Hepatocyte (in vitro differentiated cells): Measurements from ENCODE around the gene TMEM60. TPM values are rescaled to one million over a fixed set of nuclear protein-coding genes. Genes with fewer than 3 reads are reported as not detected.

Experiments used
- DNase-seq: peaks from one replicate; pipeline ENCODE4 v3.0.0-alpha.2; 2016; ENCODE audit warnings: low spot score
- H2AFZ ChIP-seq: fragments of 200-600 bp; sonication (generic); 2 replicates; pipeline ENCODE4 v1.6.0; 2016; ENCODE audit warnings: antibody characterized with exemption, mild to moderate bottlenecking
- H3K27ac ChIP-seq: fragments of 200-600 bp; sonication (generic); 2 replicates; pipeline ENCODE4 v1.5.1; 2016; ENCODE audit warnings: mild to moderate bottlenecking
- H3K27me3 ChIP-seq: fragments of 200-600 bp; sonication (generic); 2 replicates; pipeline ENCODE4 v1.6.1; 2016
- H3K36me3 ChIP-seq: fragments of 200-600 bp; sonication (generic); replicated peaks from 2 replicates; pipeline ENCODE4 v1.5.1; 2016; ENCODE audit warnings: low read depth; ENCODE audit not compliant: insufficient read depth
- H3K4me1 ChIP-seq: fragments of 200-600 bp; sonication (generic); 2 replicates; pipeline ENCODE4 v1.5.1; 2016; ENCODE audit warnings: mild to moderate bottlenecking, moderate library complexity; ENCODE audit not compliant: insufficient read depth
- H3K4me2 ChIP-seq: fragments of 200-600 bp; sonication (generic); 2 replicates; pipeline ENCODE4 v1.6.0; 2016
- H3K4me3 ChIP-seq: fragments of 200-600 bp; sonication (generic); 2 replicates; pipeline ENCODE4 v1.5.1; 2016; ENCODE audit warnings: mild to moderate bottlenecking
- H3K79me2 ChIP-seq: fragments of 200-600 bp; sonication (generic); 2 replicates; pipeline ENCODE4 v1.6.0; 2017; ENCODE audit warnings: mild to moderate bottlenecking
- H3K9me2 ChIP-seq: fragments of 200-600 bp; sonication (generic); replicated peaks from 2 replicates; pipeline ENCODE4 v1.6.0; 2017; ENCODE audit warnings: mild to moderate bottlenecking; ENCODE audit not compliant: insufficient read depth
- H3K9me3 ChIP-seq: fragments of 200-600 bp; sonication (generic); 2 replicates; pipeline ENCODE4 v1.5.1; 2016; ENCODE audit warnings: low read depth, mild to moderate bottlenecking
- H4K20me1 ChIP-seq: fragments of 200-600 bp; sonication (generic); 2 replicates; pipeline ENCODE4 v1.6.0; 2016; ENCODE audit warnings: mild to moderate bottlenecking; ENCODE audit not compliant: insufficient read depth, poor library complexity, severe bottlenecking
- EZH2 ChIP-seq: fragments of 200-600 bp; sonication (generic); IDR thresholded peaks from 2 replicates; pipeline ENCODE4 v1.6.1; 2016; ENCODE audit warnings: antibody characterized with exemption, mild to moderate bottlenecking, borderline replicate concordance
- EZH2phosphoT487 ChIP-seq: fragments of 200-600 bp; sonication (generic); IDR thresholded peaks from one replicate; pipeline ENCODE4 v1.6.1; 2018; ENCODE audit warnings: antibody characterized with exemption, mild to moderate bottlenecking, low read depth, moderate library complexity; ENCODE audit not compliant: unreplicated experiment, severe bottlenecking
- WGBS: methylation state at CpG from one replicate; pipeline ENCODE4 v1.1.6; 2016; ENCODE audit warnings: low lambda C conversion rate; ENCODE audit errors: missing lambda C conversion rate; 5-methylcytosine and 5-hydroxymethylcytosine counted together
- polyA plus RNA-seq: library from polyadenylated mRNA; unstranded; fragments of >200 nt; fragmentation: Nextera tagmentation; extraction: Ambion mirVana; gene quantifications from 2 replicates; pipeline ENCODE4 v1.2.1, GENCODE V29; 2016
- total RNA-seq: library from RNA; depleted of rRNA; stranded (reverse); fragments of >200 nt; gene quantifications from 2 replicates; pipeline ENCODE4 v1.2.3, GENCODE V29; 2014
- TF ChIP-seq, protein P1 (sequence below): fragments of 200-600 bp; sonication (generic); IDR thresholded peaks from 2 replicates; pipeline ENCODE4 v1.5.1; 2016; ENCODE audit warnings: antibody characterized with exemption, mild to moderate bottlenecking; ENCODE audit not compliant: poor library complexity

TMEM60 gene, protein sequence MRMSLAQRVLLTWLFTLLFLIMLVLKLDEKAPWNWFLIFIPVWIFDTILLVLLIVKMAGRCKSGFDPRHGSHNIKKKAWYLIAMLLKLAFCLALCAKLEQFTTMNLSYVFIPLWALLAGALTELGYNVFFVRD
- 19.7 and 24.2 TPM in 2 replicates for total RNA-seq
- 29.2 and 29.9 TPM in 2 replicates for polyA plus RNA-seq

- DNase-seq, result peak; percentile 99
- Histone ChIP-seq H3K27ac (peak within 1 kb of the TSS; percentile 82), H3K79me2 (peaks cover 69% of the 10 kb centered on the region), H3K9me3 (no peaks in the 10 kb centered on the region), H3K9me2 (no peaks in the 10 kb centered on the region), H3K27me3 (no peaks in the 10 kb centered on the region), H3K4me3 (peak within 1 kb of the TSS; percentile 72), H4K20me1 (no peaks in the 10 kb centered on the region), H3K36me3 (no peaks in the 10 kb centered on the region), H3K4me2 (peak within 1 kb of the TSS; percentile 84), H2AFZ (peak within 1 kb of the TSS; percentile 70), H3K4me1 (peaks cover 12% of the 10 kb centered on the region)
- TF ChIP-seq, protein P1, sequence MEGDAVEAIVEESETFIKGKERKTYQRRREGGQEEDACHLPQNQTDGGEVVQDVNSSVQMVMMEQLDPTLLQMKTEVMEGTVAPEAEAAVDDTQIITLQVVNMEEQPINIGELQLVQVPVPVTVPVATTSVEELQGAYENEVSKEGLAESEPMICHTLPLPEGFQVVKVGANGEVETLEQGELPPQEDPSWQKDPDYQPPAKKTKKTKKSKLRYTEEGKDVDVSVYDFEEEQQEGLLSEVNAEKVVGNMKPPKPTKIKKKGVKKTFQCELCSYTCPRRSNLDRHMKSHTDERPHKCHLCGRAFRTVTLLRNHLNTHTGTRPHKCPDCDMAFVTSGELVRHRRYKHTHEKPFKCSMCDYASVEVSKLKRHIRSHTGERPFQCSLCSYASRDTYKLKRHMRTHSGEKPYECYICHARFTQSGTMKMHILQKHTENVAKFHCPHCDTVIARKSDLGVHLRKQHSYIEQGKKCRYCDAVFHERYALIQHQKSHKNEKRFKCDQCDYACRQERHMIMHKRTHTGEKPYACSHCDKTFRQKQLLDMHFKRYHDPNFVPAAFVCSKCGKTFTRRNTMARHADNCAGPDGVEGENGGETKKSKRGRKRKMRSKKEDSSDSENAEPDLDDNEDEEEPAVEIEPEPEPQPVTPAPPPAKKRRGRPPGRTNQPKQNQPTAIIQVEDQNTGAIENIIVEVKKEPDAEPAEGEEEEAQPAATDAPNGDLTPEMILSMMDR, result peak; percentile 55
- TF ChIP-seq EZH2phosphoT487 (no peak), EZH2 (no peak)
- WGBS, result under 1% methylated on average over 58 of the region's 61 CpGs
Measured at GRCh38 chr7:77798394-77799077, at the start of gene TMEM60, which contains the start of gene PHTF2. Gene TMEM60, minus strand, starts transcription at chr7:77798434. Its CDS starts 4,061 bp downstream, at chr7:77794373. Gene PHTF2, plus strand, starts transcription at chr7:77798773.

GRCh38 chr7:77846317-77847092 lies 48.3 kb upstream of the TMEM60 start:
- no peak for DNase-seq
- H3K4me2 ChIP-seq, result no peak overlapping the region
- H3K27me3 ChIP-seq, result no peaks in the 10 kb centered on the region
- no peak overlapping the region for H3K27ac ChIP-seq
- no peak for TF ChIP-seq EZH2
- no peak for TF ChIP-seq EZH2phosphoT487
- TF ChIP-seq, protein P1, result no peak
- H3K79me2 ChIP-seq, result peaks cover 13% of the 10 kb centered on the region
- no peaks in the 10 kb centered on the region for H3K36me3 ChIP-seq
- no peak overlapping the region for H3K4me3 ChIP-seq
- H3K9me3 ChIP-seq, result no peaks in the 10 kb centered on the region
- H3K4me1 ChIP-seq, result no peaks in the 10 kb centered on the region
- H3K9me2 ChIP-seq, result no peaks in the 10 kb centered on the region
- H4K20me1 ChIP-seq, result no peaks in the 10 kb centered on the region
- H2AFZ ChIP-seq, result no peak overlapping the region
- WGBS, result 97% methylated on average over 3 of the region's 8 CpGs

DNA sequence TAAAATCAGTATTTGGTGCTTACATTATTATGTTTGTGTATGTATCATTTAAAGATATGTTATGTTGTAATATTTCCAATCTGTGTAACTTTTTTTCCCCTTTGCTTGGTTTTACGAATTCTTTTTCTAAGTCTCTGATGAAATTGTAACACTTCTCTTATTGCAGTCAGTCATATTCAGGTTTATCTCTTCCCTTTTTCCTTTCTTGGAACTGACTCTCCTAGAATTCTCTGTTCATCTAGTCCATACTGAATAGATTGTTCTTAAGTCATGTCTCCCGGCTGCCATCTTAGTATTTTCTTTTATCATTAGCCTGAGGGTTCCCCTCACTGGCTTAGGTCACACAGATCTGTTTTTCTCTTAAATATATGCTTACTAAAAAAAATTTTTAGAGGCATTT lies 45.0 kb upstream of the TMEM60 start:
- Histone ChIP-seq H3K27me3 (no peaks in the 10 kb centered on the region), H2AFZ (no peak overlapping the region), H3K4me3 (no peak overlapping the region), H3K36me3 (no peaks in the 10 kb centered on the region), H4K20me1 (no peaks in the 10 kb centered on the region), H3K79me2 (peaks cover 13% of the 10 kb centered on the region), H3K9me3 (no peaks in the 10 kb centered on the region), H3K9me2 (no peaks in the 10 kb centered on the region), H3K4me2 (no peak overlapping the region), H3K27ac (no peak overlapping the region), H3K4me1 (no peaks in the 10 kb centered on the region)
- WGBS, result 91% methylated on average over 2 of the region's 2 CpGs
- DNase-seq, result no peak
- TF ChIP-seq EZH2phosphoT487 (no peak), EZH2 (no peak)
- TF ChIP-seq, protein P1, result no peak
